Esophagus squamous epithelium (tissue), 5 donors: ENCODE results near the gene RUFY1. TPM values are rescaled to one million over a fixed set of nuclear protein-coding genes. Genes with fewer than 3 reads are reported as not detected.
A peak's percentile ranks its signal among the peaks of the same experiment; 100 is the strongest.

Experiments
- DNase-seq: peaks from one replicate; lab custom pipeline; 2025; lab: John Stamatoyannopoulos, UW
- H3K27ac ChIP-seq, 4 donors: fragments of 200-600 bp; sonication (generic); one replicate each; pipeline ENCODE4 v1.5.1; 2016 to 2019; ENCODE audit warnings: mild to moderate bottlenecking in 1 of 4
- H3K27me3 ChIP-seq, 4 donors: fragments of 200-600 bp; sonication (generic); 1 replicate in 3 of 4; 2 replicates in 1 of 4; pipeline versions ENCODE4 v1.5.1 to v1.6.0; 2017 to 2021; ENCODE audit warnings: antibody characterized with exemption in 1 of 4
- H3K36me3 ChIP-seq, 3 donors: fragments of 200-600 bp; sonication (generic); one replicate each; pipeline ENCODE4 v1.5.1; 2016 to 2019
- H3K4me1 ChIP-seq, 3 donors: fragments of 200-600 bp; sonication (generic); one replicate each; pipeline ENCODE4 v1.5.1; 2017 to 2019
- H3K4me3 ChIP-seq, 4 donors: fragments of 200-600 bp; sonication (generic); 1 replicate in 3 of 4; 2 replicates in 1 of 4; pipeline ENCODE4 v1.5.1; 2016 to 2019; ENCODE audit warnings: mild to moderate bottlenecking in 2 of 4, moderate library complexity in 1 of 4
- H3K9me3 ChIP-seq, 3 donors: fragments of 200-600 bp; sonication (generic); one replicate each; pipeline ENCODE4 v1.5.1; 2016 to 2019
- CTCF ChIP-seq, 6 experiments: fragments of 450-650 bp in 4 of 6; fragments of 200-600 bp in 2 of 6; sonication (generic) in 2 of 6; IDR thresholded peaks; one replicate each; pipeline ENCODE4 v1.5.1; 2016 to 2019; ENCODE audit warnings: antibody characterized with exemption in 6 of 6, mild to moderate bottlenecking in 4 of 6, moderate library complexity in 4 of 6
- POLR2A ChIP-seq, 4 donors: fragments of 450-650 bp; IDR thresholded peaks; one replicate each; pipeline ENCODE4 v1.6.1; 2017; ENCODE audit warnings: antibody characterized with exemption in 4 of 4, mild to moderate bottlenecking in 4 of 4, moderate library complexity in 3 of 4
- whole genome bisulfite sequencing, 2 donors: methylation state at CpG; one replicate each; pipeline ENCODE4 v1.1.5; 2018; 5-methylcytosine and 5-hydroxymethylcytosine counted together
- intact Hi-C: fragments of 100-400 bp; cut with DNase I; formaldehyde crosslinking; loops from one replicate; pipeline ENCODE4 v1.15.0; 2022
- total RNA-seq, 4 donors: library from RNA; depleted of rRNA; stranded (reverse); fragments of >200 nt; gene quantifications; one replicate each; pipeline ENCODE4 v1.1.0, GENCODE V29; 2016
- donor health status: DM: yes; HTN: yes; CAD: no.

RUFY1 gene
- total RNA-seq, 4 donors from 2014 or later, result 27.1 to 63.8 (median 45.8) TPM

- WGBS, 2 donors, result 6 to 15% methylated on average over 14 of the region's 14 CpGs
- intact Hi-C loops, result no loop called here
- Histone ChIP-seq H3K4me3 (peak overlapping the region; percentile 36 to 72 (median 53)), H3K27ac (peak overlapping the region; percentile 77 to 88 (median 86)), H3K27me3 (no peaks in the 10 kb centered on the region), H3K36me3 (peaks cover 10 to 33% (median 14%) of the 10 kb centered on the region in 3 donors), H3K4me1 (peaks cover 7 to 66% (median 12%) of the 10 kb centered on the region in 3 donors), H3K9me3 (no peaks in the 10 kb centered on the region)
- DNase-seq, result no peak
- TF ChIP-seq CTCF (IDR thresholded peaks at IDR 0.05) (no peak), POLR2A (IDR thresholded peaks at IDR 0.05) (no peak)
Observed at GRCh38 chr5:179558932-179559283, 8.6 kb downstream of the RUFY1 start.

GRCh38 chr5:179559284-179560252 is 9.2 kb downstream of the RUFY1 start:
- peak; percentile 86 for DNase-seq

DNA sequence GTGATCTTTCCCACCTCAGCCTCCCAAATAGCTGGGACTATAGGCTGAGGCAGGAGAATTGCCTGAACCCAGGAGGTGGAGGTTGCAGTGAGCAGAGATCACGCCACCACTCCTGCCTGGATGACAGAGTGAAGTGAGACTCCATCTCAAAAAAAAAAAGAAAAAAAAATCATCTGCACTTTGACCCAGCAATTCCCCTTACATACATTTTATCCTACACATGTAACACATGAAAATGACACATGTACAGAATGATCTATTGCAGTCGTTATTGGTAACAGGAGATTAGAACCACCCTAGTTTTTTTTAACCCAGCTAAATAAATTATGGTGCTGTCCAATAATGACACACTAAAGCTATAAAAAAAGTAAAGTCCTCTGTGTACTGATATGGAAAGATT is 14.2 kb downstream of the RUFY1 start:
- 63 to 83% methylated on average over 1 to 2 of the region's 2 CpGs for WGBS, 2 donors
- H3K9me3 ChIP-seq, result no peaks in the 10 kb centered on the region
- peaks cover 6 to 21% (median 7%) of the 10 kb centered on the region in 3 donors for H3K4me1 ChIP-seq
- intact Hi-C loops, result no loop called here
- peaks cover 10 to 89% (median 39%) of the 10 kb centered on the region in 3 donors for H3K36me3 ChIP-seq
- no peak for DNase-seq
- no peak for TF ChIP-seq POLR2A (IDR thresholded peaks at IDR 0.05)
- TF ChIP-seq CTCF (IDR thresholded peaks at IDR 0.05), result no peak
- no peak overlapping the region for H3K27ac ChIP-seq
- no peaks in the 10 kb centered on the region for H3K27me3 ChIP-seq
- no peak overlapping the region for H3K4me3 ChIP-seq

More at GRCh38 chr5:179559284-179560252, 9.2 kb downstream of the RUFY1 start:
- no peaks in the 10 kb centered on the region for H3K27me3 ChIP-seq
- peaks cover 6 to 60% (median 7%) of the 10 kb centered on the region in 3 donors for H3K4me1 ChIP-seq
- peaks cover 10 to 40% (median 14%) of the 10 kb centered on the region in 3 donors for H3K36me3 ChIP-seq
- peak overlapping the region; percentile 36 to 72 (median 53) for H3K4me3 ChIP-seq
- peak overlapping the region; percentile 77 to 88 (median 86) for H3K27ac ChIP-seq
- no peak for TF ChIP-seq CTCF (IDR thresholded peaks at IDR 0.05)
- peak in 3 of 4 donors; percentile 71 to 93 (median 83) for TF ChIP-seq POLR2A (IDR thresholded peaks at IDR 0.05)
- WGBS, 2 donors, result 2 to 6% methylated on average over 20 to 24 of the region's 52 CpGs
- intact Hi-C loops, result no loop called here
- H3K9me3 ChIP-seq, result no peaks in the 10 kb centered on the region

DNA sequence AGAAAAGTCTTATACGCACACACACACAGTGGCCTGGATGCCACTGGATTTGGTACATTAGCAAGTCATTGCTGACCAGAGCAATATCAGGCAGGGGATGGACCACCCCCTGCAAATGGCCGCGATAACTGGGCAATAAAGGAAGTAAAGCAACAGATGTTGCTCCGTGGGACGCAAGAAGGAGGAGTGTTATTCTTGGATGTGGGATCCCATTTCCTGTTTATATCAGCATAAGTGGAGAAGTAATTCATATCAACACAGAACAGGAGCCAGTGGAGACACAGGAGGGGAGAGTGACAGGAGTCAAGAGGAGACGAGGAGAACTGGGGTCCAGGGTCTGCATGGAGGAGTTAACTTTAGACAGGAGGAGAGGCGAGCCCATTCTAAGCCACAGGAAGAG is 18.4 kb downstream of the RUFY1 start:
- H3K36me3 ChIP-seq, result peaks cover 7 to 100% (median 28%) of the 10 kb centered on the region in 3 donors
- H3K9me3 ChIP-seq, result no peaks in the 10 kb centered on the region
- no peak for DNase-seq
- no peak overlapping the region for H3K4me3 ChIP-seq
- TF ChIP-seq POLR2A (IDR thresholded peaks at IDR 0.05) (no peak), CTCF (IDR thresholded peaks at IDR 0.05) (no peak)
- H3K27ac ChIP-seq, result peak overlapping the region in 1 of 4 donors; percentile 10
- intact Hi-C loops, result no loop called here
- no peaks in the 10 kb centered on the region for H3K27me3 ChIP-seq
- peaks cover 0 to 5% (median 0%) of the 10 kb centered on the region in 3 donors for H3K4me1 ChIP-seq
- WGBS, 2 donors, result 60 to 68% methylated on average over 7 of the region's 7 CpGs

GRCh38 chr5:179572386-179572785 is 22.0 kb downstream of the RUFY1 start:
- Histone ChIP-seq H3K4me1 (peaks cover 0 to 5% (median 0%) of the 10 kb centered on the region in 3 donors), H3K36me3 (peaks cover 7 to 100% (median 16%) of the 10 kb centered on the region in 3 donors), H3K9me3 (no peaks in the 10 kb centered on the region), H3K27ac (no peak overlapping the region), H3K27me3 (no peaks in the 10 kb centered on the region), H3K4me3 (no peak overlapping the region)
- 87 to 100% methylated on average over 1 to 5 of the region's 8 CpGs for WGBS, 2 donors
- DNase-seq, result no peak
- TF ChIP-seq CTCF (IDR thresholded peaks at IDR 0.05), result no peak
- TF ChIP-seq POLR2A (IDR thresholded peaks at IDR 0.05), result no peak
- intact Hi-C loops, result no loop called here
